Stimulated activated CD8-positive, alpha-beta memory T cell treated with anti-CD3 and anti-CD28 coated beads, Interleukin-4, amount 100 ng/mL, for 48 hours (primary cell): ENCODE data around the gene MINDY2.
"Not testable (repeated sequence)": the region's sequence is repeated elsewhere in the genome, so short reads cannot be mapped to it uniquely, and the experiment has no call there.

Experiments used
- DNase-seq: peaks from one replicate; pipeline ENCODE4 v3.0.0-alpha.2; 2020

Gene MINDY2

GRCh38 chr15:58752716-58753115 lies 18.4 kb upstream of the MINDY2 start:
- DNase-seq: no peak

- no peak for DNase-seq
These were observed 15.8 kb upstream of the MINDY2 start for GRCh38 chr15:58755350-58755749.

DNA sequence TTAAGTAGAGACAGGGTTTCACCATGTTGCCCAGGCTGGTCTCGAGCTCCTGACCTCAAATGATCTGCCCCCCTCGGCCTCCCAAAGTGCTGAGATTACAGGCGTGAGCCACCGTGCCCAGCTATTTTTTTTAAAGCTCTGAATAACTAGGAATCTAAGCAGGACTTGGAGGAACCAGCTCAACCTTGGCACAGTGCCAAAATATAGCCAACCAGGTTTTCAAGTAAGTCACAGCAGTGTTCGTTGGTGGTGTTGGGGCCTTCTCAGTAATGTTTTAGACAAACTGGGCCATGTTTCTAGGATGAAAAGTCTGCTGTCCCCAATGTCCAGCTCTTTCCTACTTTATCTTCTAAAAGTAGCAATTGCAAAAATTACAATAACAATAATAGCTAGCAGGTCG lies 15.1 kb upstream of the MINDY2 start:
- DNase-seq: no peak

DNA sequence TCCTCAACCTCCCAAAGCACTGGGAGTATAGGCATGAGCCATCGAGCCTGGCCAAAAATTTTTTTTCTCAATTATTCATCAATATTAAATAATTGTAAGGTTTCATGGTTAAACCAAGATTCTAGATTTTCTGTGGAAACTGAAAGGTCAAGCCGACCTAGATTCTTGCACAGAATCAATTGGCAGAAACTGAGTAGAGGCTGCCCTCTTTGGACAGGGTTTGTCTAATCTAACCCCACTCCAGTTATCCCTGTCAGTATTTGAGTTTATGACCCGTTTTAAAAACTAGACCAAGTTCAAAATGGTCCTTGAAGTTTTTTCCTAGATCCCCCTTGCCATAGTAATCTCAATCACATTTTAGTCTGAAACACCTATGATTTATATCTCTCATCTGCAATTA lies 13.0 kb upstream of the MINDY2 start:
- no peak for DNase-seq

DNA sequence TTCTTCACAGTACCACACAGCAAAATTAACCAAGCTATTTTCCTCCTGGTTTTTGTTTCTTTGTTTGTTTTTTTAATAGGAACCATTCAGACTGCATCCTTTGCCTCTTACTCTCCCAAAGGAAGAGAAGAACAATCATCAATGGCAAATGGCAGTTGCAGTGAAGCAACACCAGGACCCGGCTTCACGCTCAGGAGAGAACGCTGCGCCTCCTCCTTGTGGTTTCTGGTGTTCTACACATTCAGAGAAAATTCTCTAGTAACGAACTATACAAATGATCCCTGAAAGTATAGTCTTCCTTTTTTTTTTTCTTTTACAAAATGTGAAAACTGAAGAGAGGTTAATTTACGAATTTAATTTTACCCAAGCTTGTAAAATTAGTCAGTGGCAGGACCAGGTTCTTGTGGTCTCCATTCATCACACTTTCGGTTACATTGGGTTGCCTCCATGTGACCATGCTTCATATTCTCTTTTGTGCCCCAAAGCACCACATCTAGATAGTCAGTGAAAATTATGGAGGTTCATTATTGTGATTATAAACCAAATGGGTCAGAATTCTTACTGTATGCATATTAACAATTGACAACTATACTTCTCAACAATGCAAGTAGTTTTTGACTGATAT lies 10.6 kb upstream of the MINDY2 start:
- no peak for DNase-seq

GRCh38 chr15:58761010-58761388 lies 10.1 kb upstream of the MINDY2 start:
- DNase-seq: no peak

GRCh38 chr15:58762285-58762684 lies 8.8 kb upstream of the MINDY2 start:
- DNase-seq: no peak

- DNase-seq: no peak
These were observed 8.4 kb upstream of the MINDY2 start for GRCh38 chr15:58762731-58763130.

- no peak for DNase-seq
These were observed 6.6 kb upstream of the MINDY2 start for GRCh38 chr15:58764468-58764867.

DNA sequence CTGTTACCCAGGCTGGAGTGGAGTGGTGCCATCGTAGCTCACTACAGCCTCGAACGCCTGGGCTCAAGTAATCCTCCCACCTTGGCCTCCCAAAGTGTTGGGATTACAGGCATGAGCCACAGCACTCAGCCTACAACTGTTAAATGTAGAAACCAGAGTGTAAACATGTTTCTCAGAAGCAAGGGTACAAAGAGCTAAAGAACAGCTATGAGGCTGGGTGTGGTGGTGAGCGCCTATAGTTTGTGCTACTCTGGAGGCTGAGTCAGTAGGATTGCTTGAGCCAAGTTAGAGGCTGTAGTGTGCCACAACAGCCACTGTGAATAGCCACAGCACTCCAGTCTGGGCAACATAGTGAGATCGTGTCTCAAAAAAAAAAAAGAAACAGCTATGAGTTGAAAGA lies 4.8 kb upstream of the MINDY2 start:
- no peak for DNase-seq

- not testable (repeated sequence) for DNase-seq
These were observed 2.5 kb upstream of the MINDY2 start for GRCh38 chr15:58768601-58769004.

DNA sequence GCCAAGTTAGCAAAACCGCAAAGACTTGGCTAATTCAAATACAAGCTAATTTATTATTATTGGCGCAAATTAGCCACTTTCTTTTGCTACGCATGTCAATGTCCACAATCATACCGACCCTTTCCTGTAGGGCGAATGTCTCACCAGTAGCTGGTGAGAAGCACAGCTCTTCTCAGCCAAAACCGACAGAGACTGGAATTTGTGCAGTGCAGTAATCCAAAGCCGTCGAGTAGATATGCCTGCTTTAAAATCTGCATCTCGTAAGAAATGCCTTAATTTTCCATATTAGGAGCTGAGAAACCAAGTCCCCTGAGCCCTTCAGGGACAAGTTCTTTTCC lies 614 bp upstream of the MINDY2 start:
- DNase-seq: no peak

DNA sequence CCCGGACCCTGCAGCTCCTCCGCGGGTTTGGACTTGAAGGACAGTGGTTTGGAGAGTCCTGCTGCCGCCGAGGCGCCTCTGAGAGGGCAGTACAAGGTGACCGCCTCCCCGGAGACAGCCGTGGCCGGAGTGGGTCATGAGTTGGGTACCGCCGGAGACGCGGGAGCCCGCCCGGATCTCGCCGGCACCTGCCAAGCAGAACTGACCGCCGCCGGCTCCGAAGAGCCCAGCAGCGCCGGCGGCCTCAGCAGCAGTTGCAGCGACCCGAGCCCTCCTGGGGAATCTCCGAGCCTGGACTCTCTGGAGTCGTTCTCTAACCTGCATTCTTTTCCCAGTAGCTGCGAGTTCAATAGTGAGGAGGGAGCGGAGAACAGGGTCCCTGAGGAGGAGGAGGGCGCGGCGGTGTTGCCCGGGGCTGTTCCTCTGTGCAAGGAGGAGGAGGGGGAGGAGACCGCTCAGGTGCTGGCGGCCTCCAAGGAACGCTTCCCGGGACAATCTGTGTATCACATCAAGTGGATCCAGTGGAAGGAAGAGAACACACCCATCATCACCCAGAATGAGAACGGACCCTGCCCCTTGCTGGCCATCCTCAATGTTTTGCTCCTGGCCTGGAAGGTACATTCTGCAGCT lies 634 bp downstream of the MINDY2 start:
- DNase-seq: peak; percentile 54

GRCh38 chr15:58773024-58773423 lies 1.9 kb downstream of the MINDY2 start:
- no peak for DNase-seq

- DNase-seq: no peak
These were observed 4.3 kb downstream of the MINDY2 start for GRCh38 chr15:58775402-58775801.

DNA sequence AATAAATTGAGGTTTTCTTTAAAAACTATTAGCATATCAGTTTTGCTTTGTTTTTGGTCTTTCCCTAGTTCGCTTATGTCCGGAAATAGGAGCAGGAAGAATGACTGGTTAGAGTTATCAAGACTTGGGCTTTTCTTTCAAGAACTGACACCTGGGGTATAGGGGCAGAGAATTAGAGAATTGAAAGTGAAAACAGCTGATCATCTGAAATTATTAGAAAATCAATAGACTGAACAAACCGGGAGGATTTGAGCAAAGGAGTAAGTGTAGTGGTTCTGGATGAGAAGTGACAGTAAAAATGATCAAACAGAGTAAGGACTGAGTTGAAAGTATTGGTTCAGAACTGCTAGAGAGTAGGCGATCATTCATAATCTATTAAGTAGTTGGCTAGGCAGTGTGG lies 6.0 kb downstream of the MINDY2 start:
- no peak for DNase-seq

DNA sequence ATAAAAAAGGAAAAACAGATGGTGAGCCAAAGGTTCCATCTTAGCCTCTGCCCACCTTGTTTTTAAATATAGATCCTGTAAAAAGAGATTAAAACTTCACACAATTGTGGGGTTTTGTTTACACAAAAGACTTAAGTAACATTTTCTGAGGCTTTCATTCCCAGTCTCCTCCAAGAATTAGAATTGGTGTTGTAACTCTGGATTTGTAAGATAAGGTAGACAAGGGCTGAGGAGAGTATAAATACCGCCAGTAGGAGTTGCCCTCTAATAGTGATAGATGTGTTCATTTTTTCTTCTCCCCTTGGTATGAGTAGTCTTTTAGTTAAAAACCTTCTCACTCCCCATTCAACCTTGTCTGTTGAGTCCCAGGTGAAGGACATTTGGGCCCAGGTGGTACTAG lies 8.5 kb downstream of the MINDY2 start:
- no peak for DNase-seq

DNA sequence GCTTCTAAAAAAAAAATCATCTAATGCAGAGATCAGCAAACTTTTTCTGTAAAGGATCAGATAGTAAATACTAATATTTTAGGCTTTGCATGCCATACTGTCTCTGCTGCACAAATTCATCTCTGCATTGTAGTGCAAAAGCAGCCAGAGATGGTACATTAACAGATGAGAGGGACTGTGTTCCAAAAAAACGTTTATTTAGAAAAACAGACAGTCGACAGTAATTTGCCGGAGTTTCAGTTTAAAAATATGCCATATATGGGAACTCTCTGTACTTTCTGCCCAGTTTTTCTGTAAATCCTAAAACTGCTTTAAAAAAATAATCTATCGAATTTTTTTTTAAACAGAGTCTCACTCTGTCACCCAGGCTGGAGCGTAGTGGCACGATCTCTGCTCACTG lies 14.3 kb downstream of the MINDY2 start:
- no peak for DNase-seq

DNA sequence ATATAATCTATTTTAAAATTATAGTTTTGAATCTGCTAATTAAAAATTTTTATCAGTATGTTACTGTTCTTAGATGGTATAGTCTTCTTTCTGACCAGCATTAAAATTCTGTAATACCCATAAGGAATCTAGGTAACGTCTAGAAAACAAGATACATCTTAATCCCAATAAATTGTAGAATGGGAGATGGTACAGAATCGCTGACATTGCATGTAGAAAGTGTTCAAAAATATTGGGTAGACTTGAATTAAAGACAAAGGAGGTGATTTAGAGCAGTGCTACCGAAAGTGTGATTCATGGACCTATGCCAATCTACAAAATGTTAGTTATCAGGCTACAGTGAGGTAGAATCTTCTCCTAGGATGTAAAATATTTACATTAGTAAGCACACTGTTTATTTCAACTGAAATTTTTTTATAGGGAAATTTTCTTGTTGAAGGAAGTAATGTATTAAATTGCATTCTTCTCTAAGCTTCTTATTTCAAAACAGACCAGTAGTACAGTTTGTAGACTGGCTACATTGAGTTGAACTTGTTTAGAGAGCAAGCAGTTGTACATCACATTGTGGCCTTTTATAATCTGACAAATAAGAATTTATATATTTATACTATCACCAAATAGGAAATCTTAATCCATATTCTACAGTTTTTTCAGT lies 17.1 kb downstream of the MINDY2 start:
- DNase-seq: no peak

DNA sequence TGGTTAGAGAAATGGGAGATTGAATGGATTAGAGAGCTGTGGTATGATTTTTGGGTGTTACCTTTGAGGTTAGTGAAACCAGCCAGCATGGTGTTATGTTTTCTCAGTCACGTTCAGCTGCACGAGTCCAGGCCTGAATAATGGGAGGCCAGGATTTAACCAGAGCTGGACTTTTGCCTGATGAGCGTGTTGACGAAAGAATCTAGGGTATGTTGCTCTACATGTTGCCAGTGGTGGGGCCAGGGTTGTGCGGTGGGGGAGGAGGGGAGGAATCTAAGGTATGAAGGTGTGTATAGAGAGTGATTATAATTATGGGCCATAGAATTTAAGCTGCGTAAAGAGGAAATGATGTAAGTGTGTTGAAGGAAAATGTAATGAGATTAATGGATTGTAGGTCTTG lies 22.8 kb downstream of the MINDY2 start:
- no peak for DNase-seq

DNA sequence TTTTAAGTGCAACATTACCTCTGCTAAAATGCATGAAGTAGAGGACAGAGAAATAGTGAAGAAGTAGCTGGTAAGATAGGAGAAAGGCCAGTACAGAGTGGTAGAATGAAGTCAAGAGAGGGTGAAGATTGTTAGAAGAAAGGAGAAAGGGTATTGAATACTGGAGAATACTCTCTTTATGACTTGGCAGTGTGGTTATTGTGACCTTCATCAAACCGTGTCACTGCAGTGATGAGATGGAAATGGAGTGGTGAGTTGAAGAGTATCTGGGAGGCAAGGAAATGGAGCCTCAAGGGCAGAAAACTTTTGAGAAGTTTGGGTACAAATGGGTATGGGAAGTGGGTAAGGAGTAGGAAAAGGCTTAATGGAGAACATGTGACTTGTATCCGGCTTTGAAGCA lies 24.7 kb downstream of the MINDY2 start:
- no peak for DNase-seq

DNA sequence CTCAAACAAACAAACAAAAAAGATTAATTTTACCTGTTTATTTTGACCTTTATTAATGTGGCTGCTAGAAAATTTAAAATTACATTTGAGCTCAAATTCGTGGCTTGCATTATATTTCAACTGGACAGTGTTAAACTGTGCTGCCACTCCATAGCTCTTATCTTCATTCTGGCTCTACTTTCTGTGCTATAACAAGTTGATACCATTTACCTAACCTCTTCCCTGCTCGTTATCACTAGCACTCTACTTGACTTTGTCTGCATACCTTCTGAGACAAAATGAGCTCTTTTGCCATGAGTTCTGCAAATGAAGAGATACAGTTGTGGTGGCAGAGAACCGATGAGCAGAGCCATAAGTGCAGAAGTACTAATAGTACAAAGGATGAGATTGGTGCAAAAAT lies 26.4 kb downstream of the MINDY2 start:
- DNase-seq: no peak

GRCh38 chr15:58805095-58805494 lies 34.0 kb downstream of the MINDY2 start:
- DNase-seq: no peak

GRCh38 chr15:58823267-58823666 lies 52.2 kb downstream of the MINDY2 start:
- DNase-seq: not testable (repeated sequence)

- no peak for DNase-seq
These were observed 59.5 kb downstream of the MINDY2 start for GRCh38 chr15:58830556-58830955.
